Neural cell (in vitro differentiated cells): ENCODE data around the gene COMT. TPM values are rescaled to one million over a fixed set of nuclear protein-coding genes. Genes with fewer than 3 reads are reported as not detected.

Experiments used
- H2AFZ ChIP-seq: fragments of 200-600, 300-800 bp; sonication (generic), shearing (Covaris generic); 2 replicates; pipeline ENCODE4 v1.6.0; 2014; ENCODE audit warnings: low read depth, mild to moderate bottlenecking, antibody characterized with exemption, low read length, moderate library complexity
- H3F3A ChIP-seq: fragments of 200-600 bp; shearing (Covaris generic); 2 replicates; pipeline ENCODE4 v1.6.1; 2016; ENCODE audit warnings: mild to moderate bottlenecking, moderate library complexity, mixed read lengths, antibody characterized with exemption, low read length; ENCODE audit not compliant: insufficient read depth, poor library complexity, severe bottlenecking
- H3K27ac ChIP-seq: fragments of 200-600, 300-800 bp; sonication (generic), shearing (Covaris generic); 2 replicates; pipeline ENCODE4 v1.5.1; 2014; ENCODE audit warnings: mild to moderate bottlenecking, low read length, moderate library complexity
- H3K27me3 ChIP-seq: fragments of 300-800, 200-600 bp; sonication (generic), shearing (Covaris generic); 2 replicates; pipeline ENCODE4 v1.6.0; 2014; ENCODE audit warnings: mild to moderate bottlenecking, low read depth, low read length, moderate library complexity; ENCODE audit not compliant: insufficient read depth
- H3K36me3 ChIP-seq: fragments of 300-800, 200-600 bp; sonication (generic), shearing (Covaris generic); 2 replicates; pipeline ENCODE4 v1.5.1; 2014; ENCODE audit warnings: mild to moderate bottlenecking, antibody characterized with exemption, low read length, moderate library complexity; ENCODE audit not compliant: insufficient read depth
- H3K4me2 ChIP-seq: fragments of 300-800, 200-600 bp; sonication (generic), shearing (Covaris generic); 2 replicates; pipeline ENCODE4 v1.6.0; 2014; ENCODE audit warnings: mild to moderate bottlenecking, low read length
- H3K4me3 ChIP-seq: fragments of 300-800, 200-600 bp; sonication (generic), shearing (Covaris generic); 2 replicates; pipeline ENCODE4 v1.5.1; 2014; ENCODE audit warnings: mild to moderate bottlenecking, low read length, moderate library complexity
- H3K79me2 ChIP-seq: fragments of 200-600 bp; shearing (Covaris generic); replicated peaks from 2 replicates; pipeline ENCODE4 v1.6.0; 2014; ENCODE audit warnings: mild to moderate bottlenecking, low read length, moderate library complexity; ENCODE audit not compliant: insufficient read depth
- H3K9ac ChIP-seq: fragments of 300-800, 200-600 bp; sonication (generic), shearing (Covaris generic); 2 replicates; pipeline ENCODE4 v1.6.1; 2016; ENCODE audit warnings: mild to moderate bottlenecking, low read length, mixed read lengths
- H3K9me2 ChIP-seq: fragments of 200-600 bp; shearing (Covaris generic); 2 replicates; pipeline ENCODE4 v1.6.1; 2016; ENCODE audit warnings: mild to moderate bottlenecking, low read length, mixed read lengths; ENCODE audit not compliant: insufficient read depth
- H3K9me3 ChIP-seq: fragments of 200-600, 300-800 bp; sonication (generic), shearing (Covaris generic); 2 replicates; pipeline ENCODE4 v1.6.1; 2016; ENCODE audit warnings: mild to moderate bottlenecking, mixed run types, low read length, moderate library complexity, mixed read lengths
- H4K20me1 ChIP-seq: fragments of 200-600 bp; shearing (Covaris generic); 2 replicates; pipeline ENCODE4 v1.6.1; 2016; ENCODE audit warnings: mild to moderate bottlenecking, mixed run types; ENCODE audit not compliant: insufficient read depth
- CTCF ChIP-seq: fragments of 450-650 bp; IDR thresholded peaks from 2 replicates; pipeline ENCODE4 v1.5.1; 2014; ENCODE audit warnings: antibody characterized with exemption, mild to moderate bottlenecking, moderate library complexity; ENCODE audit not compliant: poor library complexity, severe bottlenecking
- EP300 ChIP-seq: fragments of 450-650 bp; conservative IDR thresholded peaks from 2 replicates; pipeline ENCODE4 v1.6.1; 2014; ENCODE audit warnings: antibody characterized with exemption, mild to moderate bottlenecking, moderate library complexity; ENCODE audit not compliant: poor library complexity, severe bottlenecking
- EZH2 ChIP-seq: fragments of 200-600, 300-800 bp; shearing (Covaris generic), sonication (generic); IDR thresholded peaks from 2 replicates; pipeline ENCODE4 v1.6.1; 2014; ENCODE audit warnings: antibody characterized with exemption, low read length, borderline replicate concordance, mild to moderate bottlenecking; ENCODE audit not compliant: insufficient read depth, poor library complexity, severe bottlenecking
- MXI1 ChIP-seq: fragments of 450-650 bp; conservative IDR thresholded peaks from 2 replicates; pipeline ENCODE4 v1.6.1; 2014; ENCODE audit warnings: antibody characterized with exemption, mild to moderate bottlenecking; ENCODE audit not compliant: poor library complexity, severe bottlenecking
- POLR2AphosphoS5 ChIP-seq: IDR thresholded peaks from 2 replicates; pipeline ENCODE4 v1.6.1; 2012
- RAD21 ChIP-seq: fragments of 450-650 bp; conservative IDR thresholded peaks from 2 replicates; pipeline ENCODE4 v1.6.1; 2014; ENCODE audit warnings: antibody characterized with exemption, mild to moderate bottlenecking, moderate library complexity
- REST ChIP-seq: IDR thresholded peaks from 2 replicates; pipeline ENCODE4 v1.6.1; 2012; ENCODE audit warnings: borderline replicate concordance
- SMC3 ChIP-seq: fragments of 450-650 bp; conservative IDR thresholded peaks from 2 replicates; pipeline ENCODE4 v1.6.1; 2014; ENCODE audit warnings: antibody characterized with exemption, mild to moderate bottlenecking, moderate library complexity; ENCODE audit not compliant: poor library complexity
- TAF1 ChIP-seq: IDR thresholded peaks from 2 replicates; pipeline ENCODE4 v1.6.1; 2012; ENCODE audit warnings: low read depth
- polyA plus RNA-seq: library from polyadenylated mRNA; depleted of rRNA; stranded (reverse); fragments of >200 nt; gene quantifications from 2 replicates; pipeline ENCODE4 v1.2.3, GENCODE V29; 2014

COMT gene
- polyA plus RNA-seq, 1 donor from 2014 or later = 14.2 TPM

- Histone ChIP-seq H3K9me3 (no peaks in the 10 kb centered on the region), H3K79me2 (no peaks in the 10 kb centered on the region), H3K27me3 (no peaks in the 10 kb centered on the region), H3K4me2 (no peak overlapping the region), H3F3A (no peaks in the 10 kb centered on the region), H2AFZ (no peak overlapping the region), H3K9me2 (no peaks in the 10 kb centered on the region), H3K27ac (no peak overlapping the region), H3K36me3 (no peaks in the 10 kb centered on the region), H4K20me1 (no peaks in the 10 kb centered on the region), H3K4me3 (no peak overlapping the region), H3K9ac (no peak overlapping the region)
- TF ChIP-seq SMC3 (no peak), CTCF (no peak), POLR2AphosphoS5 (no peak), REST (no peak), MXI1 (no peak), TAF1 (no peak), RAD21 (no peak), EZH2 (no peak), EP300 (no peak)
Observed at GRCh38 chr22:19955241-19956128, 13.9 kb downstream of the COMT start.

GRCh38 chr22:19957445-19957844, 15.9 kb downstream of the COMT start:
- no peak overlapping the region for H3K27ac ChIP-seq
- no peak overlapping the region for H3K4me3 ChIP-seq
- no peak overlapping the region for H3K9ac ChIP-seq
- H3K9me2 ChIP-seq = no peaks in the 10 kb centered on the region
- no peaks in the 10 kb centered on the region for H3K36me3 ChIP-seq
- H3K4me2 ChIP-seq = no peak overlapping the region
- no peaks in the 10 kb centered on the region for H3K27me3 ChIP-seq
- H3F3A ChIP-seq = no peaks in the 10 kb centered on the region
- no peak overlapping the region for H2AFZ ChIP-seq
- TF ChIP-seq RAD21 (no peak), EP300 (no peak), CTCF (no peak), EZH2 (no peak), POLR2AphosphoS5 (no peak), REST (no peak), SMC3 (no peak), TAF1 (no peak)
- no peaks in the 10 kb centered on the region for H3K9me3 ChIP-seq
- no peaks in the 10 kb centered on the region for H3K79me2 ChIP-seq
- no peaks in the 10 kb centered on the region for H4K20me1 ChIP-seq
